ENCODE data around the gene BBS9. TPM values are rescaled to one million over a fixed set of nuclear protein-coding genes. Genes with fewer than 3 reads are reported as not detected.

Gene BBS9
- total and polyA plus RNA-seq, 7 donors: 2.4 to 36.6 (median 30.5) TPM

DNA sequence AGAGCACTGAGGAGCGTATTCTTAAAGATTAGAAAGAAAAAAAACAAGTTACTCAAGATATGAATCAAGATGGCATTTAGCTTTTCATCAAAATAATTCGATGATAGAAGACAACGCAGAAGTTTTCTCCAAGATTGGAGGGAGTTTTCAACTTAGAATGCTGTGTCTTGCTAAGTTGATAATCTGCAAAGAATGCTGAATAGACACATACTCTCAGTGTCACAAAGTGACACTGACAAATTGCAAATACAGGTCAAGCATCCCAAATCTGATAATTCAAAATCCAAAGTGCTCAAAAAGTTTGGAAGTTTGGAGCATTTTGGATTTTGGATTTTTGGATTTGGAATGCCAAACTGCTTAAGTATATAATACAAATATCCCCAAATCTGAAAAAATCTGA lies 243.8 kb downstream of the BBS9 start:
- intact Hi-C loops (cut with DNase I): no loop called here
- Histone ChIP-seq H3K27me3 (no peaks in the 10 kb centered on the region), H3K4me1 (no peaks in the 10 kb centered on the region), H3K4me3 (no peak overlapping the region), H3K9me3 (no peaks in the 10 kb centered on the region), H3K27ac (no peak overlapping the region), H3K36me3 (peaks cover 0 to 5% (median 0%) of the 10 kb centered on the region in 4 donors)
- WGBS, 2 donors: 91 to 93% methylated on average over 3 of the region's 3 CpGs
- TF ChIP-seq, protein P1, sequence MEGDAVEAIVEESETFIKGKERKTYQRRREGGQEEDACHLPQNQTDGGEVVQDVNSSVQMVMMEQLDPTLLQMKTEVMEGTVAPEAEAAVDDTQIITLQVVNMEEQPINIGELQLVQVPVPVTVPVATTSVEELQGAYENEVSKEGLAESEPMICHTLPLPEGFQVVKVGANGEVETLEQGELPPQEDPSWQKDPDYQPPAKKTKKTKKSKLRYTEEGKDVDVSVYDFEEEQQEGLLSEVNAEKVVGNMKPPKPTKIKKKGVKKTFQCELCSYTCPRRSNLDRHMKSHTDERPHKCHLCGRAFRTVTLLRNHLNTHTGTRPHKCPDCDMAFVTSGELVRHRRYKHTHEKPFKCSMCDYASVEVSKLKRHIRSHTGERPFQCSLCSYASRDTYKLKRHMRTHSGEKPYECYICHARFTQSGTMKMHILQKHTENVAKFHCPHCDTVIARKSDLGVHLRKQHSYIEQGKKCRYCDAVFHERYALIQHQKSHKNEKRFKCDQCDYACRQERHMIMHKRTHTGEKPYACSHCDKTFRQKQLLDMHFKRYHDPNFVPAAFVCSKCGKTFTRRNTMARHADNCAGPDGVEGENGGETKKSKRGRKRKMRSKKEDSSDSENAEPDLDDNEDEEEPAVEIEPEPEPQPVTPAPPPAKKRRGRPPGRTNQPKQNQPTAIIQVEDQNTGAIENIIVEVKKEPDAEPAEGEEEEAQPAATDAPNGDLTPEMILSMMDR (IDR thresholded peaks at IDR 0.05): no peak
- TF ChIP-seq POLR2A (IDR thresholded peaks at IDR 0.05) (no peak), EP300 (IDR thresholded peaks at IDR 0.05) (no peak)
- DNase-seq: no peak

DNA sequence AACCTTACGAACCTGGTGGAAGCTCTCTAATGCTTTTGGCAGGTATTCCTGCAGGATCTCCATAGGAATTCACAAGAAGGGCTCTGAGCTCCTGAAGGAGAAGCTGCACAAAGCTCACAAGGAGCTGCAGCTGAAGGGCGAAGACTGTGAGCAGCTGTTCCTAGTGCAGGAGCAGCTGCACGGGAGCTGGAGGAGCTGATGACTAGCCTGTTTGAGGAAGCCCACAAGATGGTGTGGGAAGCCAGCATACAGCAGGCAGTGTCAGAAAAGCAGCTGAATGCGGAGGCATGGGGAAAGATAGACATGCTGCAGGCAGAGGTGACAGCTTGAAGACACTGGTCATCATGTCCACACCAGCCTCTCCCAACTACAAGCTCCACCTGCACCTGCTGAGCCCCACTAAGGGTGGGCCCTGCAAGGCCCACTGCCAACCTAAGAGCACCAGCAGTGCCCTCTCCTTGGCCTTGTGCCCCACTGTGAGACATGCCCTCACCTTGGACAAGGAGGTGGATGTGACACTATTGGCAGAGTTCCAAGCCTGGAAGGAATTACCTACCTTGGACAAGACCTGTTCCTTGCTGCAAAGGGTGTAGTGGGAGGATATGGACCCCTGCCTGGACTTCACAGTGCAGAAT lies 250.6 kb downstream of the BBS9 start:
- intact Hi-C loops (cut with DNase I): no loop called here
- Histone ChIP-seq H3K27ac (no peak overlapping the region), H3K36me3 (peaks cover 0 to 21% (median 3%) of the 10 kb centered on the region in 4 donors), H3K27me3 (no peaks in the 10 kb centered on the region), H3K9me3 (no peaks in the 10 kb centered on the region), H3K4me3 (no peak overlapping the region), H3K4me1 (no peaks in the 10 kb centered on the region)
- 94 to 96% methylated on average over 4 of the region's 4 CpGs for WGBS, 2 donors
- DNase-seq: no peak
- TF ChIP-seq, protein P1 (IDR thresholded peaks at IDR 0.05): no peak
- TF ChIP-seq POLR2A (IDR thresholded peaks at IDR 0.05) (no peak), EP300 (IDR thresholded peaks at IDR 0.05) (no peak), POLR2AphosphoS5 (IDR thresholded peaks at IDR 0.05) (no peak)

DNA sequence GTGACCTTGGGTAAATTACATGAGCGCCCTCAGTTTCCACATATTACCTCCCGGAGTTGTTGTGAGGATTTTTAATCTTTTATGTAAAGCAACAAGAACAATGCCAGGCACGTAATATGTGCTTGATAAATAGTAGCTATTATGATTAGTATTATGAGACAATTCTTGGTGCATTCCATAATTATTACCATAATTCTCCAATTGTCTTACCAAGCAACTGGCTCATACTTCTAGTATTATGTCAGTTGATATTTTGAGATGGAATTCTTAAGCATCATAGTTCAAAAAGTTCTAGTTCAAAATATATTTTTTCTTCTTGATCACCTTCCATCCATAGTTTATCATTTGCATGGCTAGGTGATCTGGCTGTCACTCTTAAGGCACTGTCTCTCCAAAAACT lies 259.0 kb downstream of the BBS9 start:
- no peak for DNase-seq
- no peak for TF ChIP-seq EP300 (IDR thresholded peaks at IDR 0.05)
- intact Hi-C loops (cut with DNase I): no loop called here

DNA sequence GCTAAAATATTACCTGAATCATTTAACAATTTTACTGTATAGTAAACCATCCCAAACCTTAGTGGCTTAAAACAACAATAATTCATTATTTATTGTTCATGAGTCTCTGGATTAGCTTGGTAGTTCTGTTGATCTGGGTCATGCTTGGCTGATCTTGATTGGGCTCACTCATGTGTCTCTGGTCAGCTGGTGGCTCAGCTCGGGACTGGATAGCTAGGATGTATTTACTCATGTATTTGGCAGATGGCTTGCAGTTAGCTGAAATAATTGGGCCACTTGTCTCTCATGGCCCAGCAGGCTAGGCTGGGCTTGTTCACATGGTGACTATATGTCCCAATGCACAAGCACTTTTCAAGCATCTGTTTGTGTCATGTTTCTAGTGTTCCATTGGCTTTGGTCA lies 262.8 kb downstream of the BBS9 start:
- Histone ChIP-seq H3K27me3 (no peaks in the 10 kb centered on the region), H3K4me1 (no peaks in the 10 kb centered on the region), H3K9me3 (no peaks in the 10 kb centered on the region), H3K36me3 (peaks cover 0 to 7% (median 0%) of the 10 kb centered on the region in 4 donors), H3K27ac (no peak overlapping the region), H3K4me3 (no peak overlapping the region)
- no peak for DNase-seq
- intact Hi-C loops (cut with DNase I): no loop called here
- TF ChIP-seq POLR2AphosphoS5 (IDR thresholded peaks at IDR 0.05) (no peak), POLR2A (IDR thresholded peaks at IDR 0.05) (no peak), EP300 (IDR thresholded peaks at IDR 0.05) (no peak)
- TF ChIP-seq, protein P1 (IDR thresholded peaks at IDR 0.05): no peak
- WGBS, 2 donors: 88% methylated on average over 1 of the region's 1 CpG

More for the DNA sequence above, 259.0 kb downstream of the BBS9 start:
- 94 to 99% methylated on average over 3 of the region's 3 CpGs for WGBS, 2 donors
- Histone ChIP-seq H3K27ac (no peak overlapping the region), H3K4me1 (no peaks in the 10 kb centered on the region), H3K27me3 (no peaks in the 10 kb centered on the region), H3K4me3 (no peak overlapping the region), H3K36me3 (peaks cover 0 to 17% (median 0%) of the 10 kb centered on the region in 4 donors), H3K9me3 (no peaks in the 10 kb centered on the region)

DNA sequence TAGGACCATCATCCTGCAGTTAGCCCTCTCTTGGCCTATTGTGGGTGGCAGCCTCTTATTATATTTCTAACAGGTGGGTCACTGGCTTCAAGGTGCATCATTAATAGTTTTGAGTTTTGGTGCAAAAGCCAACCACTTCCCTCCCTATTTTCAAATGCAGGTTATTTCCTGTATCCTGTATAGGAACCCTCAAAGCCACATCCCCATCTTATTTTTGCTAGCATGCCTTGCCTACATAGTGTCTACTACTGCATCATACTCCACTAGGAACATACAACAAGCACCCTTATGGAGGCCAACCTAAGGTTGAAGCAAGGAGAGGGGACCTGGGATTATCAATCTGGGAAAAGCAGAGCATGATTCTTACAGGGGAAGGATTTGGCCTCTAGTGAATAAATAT lies 264.4 kb downstream of the BBS9 start:
- H3K4me1 ChIP-seq: no peaks in the 10 kb centered on the region
- H3K27me3 ChIP-seq: no peaks in the 10 kb centered on the region
- no peaks in the 10 kb centered on the region for H3K36me3 ChIP-seq
- H3K4me3 ChIP-seq: no peak overlapping the region
- no peak overlapping the region for H3K27ac ChIP-seq
- H3K9me3 ChIP-seq: no peaks in the 10 kb centered on the region
- DNase-seq: no peak
- no peak for TF ChIP-seq POLR2AphosphoS5 (IDR thresholded peaks at IDR 0.05)
- TF ChIP-seq, protein P1 (IDR thresholded peaks at IDR 0.05): no peak
- no peak for TF ChIP-seq EP300 (IDR thresholded peaks at IDR 0.05)
- no peak for TF ChIP-seq POLR2A (IDR thresholded peaks at IDR 0.05)
- intact Hi-C loops (cut with DNase I): no loop called here
